ENCODE data around the gene TOM1L2.

The TOM1L2 gene

GRCh38 chr17:17830740-17831207 lies 141.4 kb downstream of the TOM1L2 start:
- DNase-seq, result no peak

GRCh38 chr17:17830269-17830567 lies 142.0 kb downstream of the TOM1L2 start:
- no peak for DNase-seq

- DNase-seq, result no peak
Observed at GRCh38 chr17:17827826-17828621, 144.2 kb downstream of the TOM1L2 start.

GRCh38 chr17:17826942-17827785 lies 145.0 kb downstream of the TOM1L2 start:
- no peak for DNase-seq

- peak; percentile 23 for DNase-seq
Observed at GRCh38 chr17:17826342-17826713, 145.9 kb downstream of the TOM1L2 start.

- no peak for DNase-seq
Observed at GRCh38 chr17:17824783-17825614, 147.2 kb downstream of the TOM1L2 start.

DNA sequence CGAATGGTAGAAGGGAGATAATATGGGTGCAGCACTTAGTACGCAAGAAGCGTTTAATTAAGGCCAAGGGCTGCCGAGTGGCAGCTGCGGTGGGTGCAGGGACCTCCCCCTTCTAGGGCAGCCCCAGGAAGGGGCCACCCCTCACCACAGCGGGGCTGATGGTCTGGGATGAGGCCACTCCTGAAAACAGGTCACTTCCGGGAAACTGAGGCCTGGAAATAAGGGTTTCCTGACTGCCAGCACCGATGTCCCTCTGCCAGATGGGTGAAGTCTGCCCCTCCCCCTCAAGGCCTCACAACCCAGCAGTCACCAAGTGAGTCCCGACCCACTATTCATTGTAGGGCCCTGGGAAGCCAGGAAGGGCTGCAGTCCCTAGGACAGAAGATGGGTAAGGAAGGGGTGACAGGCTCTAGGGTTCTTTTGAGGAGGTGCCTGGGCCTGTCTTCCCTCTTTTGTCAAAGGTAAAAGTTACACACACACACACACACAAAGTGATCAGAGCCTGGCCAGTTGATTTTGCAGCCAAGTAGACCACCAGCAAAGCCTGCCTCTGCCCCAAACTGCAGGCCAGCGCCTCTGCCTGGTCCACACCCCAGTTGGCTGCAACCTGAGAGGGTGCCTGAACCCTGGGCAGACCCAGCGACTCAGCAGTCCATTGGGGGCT lies 147.9 kb downstream of the TOM1L2 start:
- no peak for DNase-seq

DNA sequence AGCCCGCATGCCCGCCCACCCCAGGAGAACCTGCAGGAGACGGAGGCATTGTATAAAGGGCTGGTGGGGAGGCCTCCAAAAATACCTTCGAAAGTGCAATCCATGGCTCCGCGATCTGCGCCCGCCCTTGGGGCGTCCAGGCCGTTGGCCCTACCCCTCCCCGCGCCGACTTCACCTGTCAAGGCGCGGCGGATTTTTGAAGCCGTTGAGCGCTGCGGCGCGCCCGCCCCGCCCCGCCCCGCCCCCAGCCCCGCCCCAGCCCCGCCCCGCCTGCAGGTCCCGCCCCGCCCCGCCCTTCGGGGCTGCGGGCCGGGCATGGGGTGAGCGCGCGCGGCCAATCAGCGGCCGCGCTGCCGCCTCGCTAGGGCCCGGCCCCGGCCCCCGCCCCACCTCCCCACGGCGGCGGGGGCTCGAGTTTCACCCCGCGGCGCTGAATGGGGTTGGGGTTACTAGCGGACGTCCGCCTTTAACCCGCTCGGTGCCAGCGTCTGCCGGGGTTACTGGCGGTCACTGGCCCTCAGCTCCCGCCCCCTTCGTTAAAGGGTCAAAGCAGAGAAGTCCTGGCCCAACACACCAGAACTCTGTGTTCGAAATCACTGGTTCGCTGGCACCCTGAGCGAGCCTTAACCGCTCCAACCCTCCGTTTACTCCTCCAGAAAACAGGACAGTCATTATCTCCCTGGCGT lies 148.6 kb downstream of the TOM1L2 start:
- peak; percentile 84 for DNase-seq

- DNase-seq, result no peak
Observed at GRCh38 chr17:17822616-17823015, 149.6 kb downstream of the TOM1L2 start.

DNA sequence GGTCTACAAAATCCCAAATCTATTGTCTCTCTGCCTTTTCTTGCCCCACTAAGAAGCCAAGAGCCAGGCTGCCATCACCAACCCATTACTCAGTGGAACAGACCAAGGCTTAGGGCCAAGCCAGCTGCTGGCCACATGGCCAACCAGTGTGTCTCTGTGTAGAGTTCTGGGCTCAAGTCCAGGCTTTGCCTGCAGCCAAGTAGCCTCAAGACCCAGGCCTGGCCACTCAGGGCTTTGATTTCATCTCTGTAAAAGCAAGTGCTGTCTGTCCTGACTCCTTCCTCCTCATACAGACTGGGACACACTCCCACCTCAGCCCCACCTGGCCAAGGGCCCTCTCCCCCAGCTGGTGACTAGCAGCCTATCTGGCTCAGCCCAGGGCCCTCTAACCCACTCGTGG lies 150.0 kb downstream of the TOM1L2 start:
- DNase-seq, result no peak

DNA sequence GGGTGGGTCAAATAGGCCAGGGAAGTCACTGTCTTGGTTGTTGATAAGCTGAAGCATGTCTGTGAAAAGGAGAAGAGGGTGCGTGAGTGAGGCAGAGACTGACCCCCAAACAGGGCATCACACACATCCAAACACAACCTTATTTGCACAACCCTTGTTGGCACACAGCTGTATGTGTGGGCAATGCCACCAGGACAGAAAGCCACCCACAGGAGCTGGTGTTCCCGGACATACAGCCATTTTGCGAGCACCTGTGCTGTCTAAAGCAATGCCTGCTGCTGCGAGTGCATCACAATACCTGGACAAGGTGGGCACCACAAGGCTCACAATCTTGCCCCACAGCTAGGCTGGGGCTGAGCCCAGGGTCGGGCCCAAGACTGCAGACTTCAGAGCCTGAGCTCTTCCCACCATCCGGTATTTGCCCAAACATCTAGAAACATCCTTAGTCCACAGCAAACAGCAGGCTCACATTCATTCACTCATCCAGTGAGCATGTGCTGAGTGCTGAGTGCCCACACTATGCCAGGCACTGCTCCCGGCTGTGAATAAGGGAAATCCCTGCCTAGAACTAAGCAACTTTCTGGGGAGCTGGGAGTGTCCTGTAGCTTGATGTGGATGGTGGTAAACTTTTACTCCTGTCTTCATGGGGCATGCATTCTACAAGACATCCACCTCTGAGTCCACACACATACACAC lies 151.6 kb downstream of the TOM1L2 start:
- no peak for DNase-seq

- DNase-seq, result no peak
Observed at GRCh38 chr17:17820046-17820445, 152.2 kb downstream of the TOM1L2 start.

DNA sequence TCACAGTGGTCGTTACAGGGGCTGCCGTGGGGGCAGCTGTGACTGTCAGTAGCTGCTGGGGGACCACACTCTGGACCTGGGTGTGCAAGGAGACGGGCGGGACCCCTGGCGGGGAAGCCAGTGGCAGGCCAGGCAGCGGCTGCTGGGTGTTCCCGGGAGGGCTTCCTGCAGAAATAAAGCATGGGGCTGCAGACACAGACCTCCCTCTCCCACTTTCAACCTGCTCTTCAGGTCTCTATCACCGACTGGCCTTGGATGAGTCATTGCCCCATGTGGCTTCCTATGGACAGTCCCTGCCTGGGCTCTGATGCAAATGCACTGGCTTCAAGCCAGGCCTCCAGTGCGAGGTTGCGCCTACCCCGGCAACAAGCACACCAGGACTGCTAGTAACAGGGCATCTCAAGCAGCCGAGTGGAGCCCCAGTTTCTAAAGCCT lies 152.6 kb downstream of the TOM1L2 start:
- DNase-seq, result peak; percentile 68

GRCh38 chr17:17819111-17819510 lies 153.1 kb downstream of the TOM1L2 start:
- DNase-seq, result no peak

- no peak for DNase-seq
Observed at GRCh38 chr17:17818088-17818526, 154.1 kb downstream of the TOM1L2 start.

DNA sequence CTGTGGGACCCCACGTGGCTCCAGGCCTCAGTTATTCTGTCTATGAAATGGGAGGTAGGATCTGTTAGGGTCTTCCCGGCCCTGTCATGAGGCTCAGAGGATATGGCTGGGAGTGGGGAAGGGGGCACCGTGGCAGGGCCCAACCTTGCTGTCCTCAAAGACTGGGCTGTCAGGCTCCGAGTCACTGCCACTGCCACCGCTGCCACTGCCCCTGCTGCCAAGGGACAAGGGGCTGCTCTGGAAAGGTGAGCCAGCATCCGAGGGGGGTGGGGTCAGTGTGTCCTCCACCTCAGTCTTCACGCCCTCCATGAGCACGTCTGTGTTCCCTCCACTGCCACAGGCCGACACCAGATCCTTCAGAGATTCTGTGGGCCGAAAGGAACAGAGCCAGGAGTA lies 154.7 kb downstream of the TOM1L2 start:
- no peak for DNase-seq

- DNase-seq, result no peak
Observed at GRCh38 chr17:17816831-17817551, 155.2 kb downstream of the TOM1L2 start.

- no peak for DNase-seq
Observed at GRCh38 chr17:17816240-17816814, 155.9 kb downstream of the TOM1L2 start.

DNA sequence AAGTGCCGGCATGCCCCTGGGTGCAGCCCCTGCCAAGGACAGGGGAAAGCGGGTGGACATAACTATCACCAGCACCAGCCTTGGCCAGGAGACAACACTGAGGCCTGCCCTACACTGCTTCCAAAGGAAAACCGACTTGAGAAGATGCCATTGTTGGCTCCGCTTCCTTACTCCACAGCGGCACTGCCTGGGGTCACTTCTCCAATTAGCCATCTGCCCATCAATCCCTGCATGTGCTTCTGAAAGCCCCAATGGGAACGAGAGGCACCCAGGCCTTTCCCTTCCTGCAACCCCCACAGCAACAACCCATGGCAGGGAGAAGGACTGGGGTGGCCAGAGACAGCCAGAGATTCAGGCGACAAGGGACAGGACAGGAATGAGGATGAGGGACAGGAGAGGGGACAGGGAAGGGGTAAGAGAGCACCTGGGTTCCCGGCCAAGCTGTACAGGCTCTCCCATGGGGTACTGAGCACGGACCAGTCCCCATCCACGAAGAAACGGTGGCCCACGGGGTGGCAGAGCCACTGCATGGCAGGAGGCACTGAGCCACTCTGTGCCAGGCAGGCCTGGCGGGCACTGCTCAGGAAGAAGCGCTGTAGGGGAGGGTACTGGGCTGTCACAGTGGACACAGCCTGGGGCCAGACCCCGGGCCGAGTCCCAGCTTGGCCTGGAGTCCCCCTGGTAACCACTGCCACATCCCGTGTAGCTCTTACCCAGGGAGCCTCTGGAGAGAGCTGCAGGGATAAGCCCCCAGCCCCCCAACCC lies 156.6 kb downstream of the TOM1L2 start:
- no peak for DNase-seq

GRCh38 chr17:17815062-17815406 lies 157.2 kb downstream of the TOM1L2 start:
- DNase-seq, result no peak

Data from CD4-positive, alpha-beta T cell treated with Interleukin-6 for 4 hours (primary cell).